Measurements from ENCODE around the gene PDE2A. TPM values are rescaled to one million over a fixed set of nuclear protein-coding genes. Genes with fewer than 3 reads are reported as not detected.

PDE2A gene
- total and polyA plus RNA-seq, 3 donors from 2014 or later, result 14.1 to 20.6 (median 15.2) TPM

DNA sequence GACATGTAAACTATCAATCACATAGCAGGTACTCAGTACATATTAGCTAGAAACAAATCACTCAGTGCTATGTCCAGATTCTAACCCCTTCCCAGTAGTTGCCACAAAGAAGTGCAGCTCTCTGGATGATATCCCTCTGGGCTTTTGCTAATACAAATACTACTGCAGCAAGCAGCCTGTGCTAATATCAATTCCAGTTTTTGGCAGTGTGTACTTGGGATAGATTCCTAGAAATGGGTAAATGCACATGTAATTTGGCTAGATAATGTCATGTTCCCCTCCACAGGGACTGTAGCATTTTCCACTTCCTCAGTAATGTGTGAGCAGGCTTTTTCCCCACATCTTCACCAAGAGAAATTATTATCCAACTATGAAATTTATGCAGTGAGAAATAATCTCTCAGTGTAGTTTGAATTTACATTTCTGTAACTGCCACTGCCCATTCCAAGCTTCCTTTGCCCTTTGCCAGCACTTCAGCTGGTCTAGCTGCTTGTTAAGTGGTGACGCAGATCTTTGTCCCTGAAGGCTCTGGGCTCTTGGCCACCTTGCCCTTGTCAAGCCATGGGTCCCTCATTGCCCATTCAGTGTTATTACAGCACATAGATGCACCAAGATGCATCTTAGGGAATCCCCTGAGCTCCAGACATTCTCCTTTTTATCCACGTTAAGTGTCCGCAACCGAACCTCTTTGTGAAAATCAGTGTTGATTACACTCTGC, 132.8 kb downstream of the PDE2A start:
- Histone ChIP-seq H3K27me3 (no peaks in the 10 kb centered on the region), H3K36me3 (ENCODE audit: low read depth, missing control alignments) (no peaks in the 10 kb centered on the region), H3K9me3 (no peaks in the 10 kb centered on the region), H3K27ac (no peak overlapping the region), H3K4me3 (no peak overlapping the region), H3K4me1 (no peaks in the 10 kb centered on the region)
- 87 to 93% methylated on average over 4 of the region's 4 CpGs for WGBS, 2 donors
- intact Hi-C loops (cut with DNase I; ENCODE audit: low total_unique reads), result no loop called here
- TF ChIP-seq POLR2A (IDR thresholded peaks at IDR 0.05), result no peak
- TF ChIP-seq, protein P1, sequence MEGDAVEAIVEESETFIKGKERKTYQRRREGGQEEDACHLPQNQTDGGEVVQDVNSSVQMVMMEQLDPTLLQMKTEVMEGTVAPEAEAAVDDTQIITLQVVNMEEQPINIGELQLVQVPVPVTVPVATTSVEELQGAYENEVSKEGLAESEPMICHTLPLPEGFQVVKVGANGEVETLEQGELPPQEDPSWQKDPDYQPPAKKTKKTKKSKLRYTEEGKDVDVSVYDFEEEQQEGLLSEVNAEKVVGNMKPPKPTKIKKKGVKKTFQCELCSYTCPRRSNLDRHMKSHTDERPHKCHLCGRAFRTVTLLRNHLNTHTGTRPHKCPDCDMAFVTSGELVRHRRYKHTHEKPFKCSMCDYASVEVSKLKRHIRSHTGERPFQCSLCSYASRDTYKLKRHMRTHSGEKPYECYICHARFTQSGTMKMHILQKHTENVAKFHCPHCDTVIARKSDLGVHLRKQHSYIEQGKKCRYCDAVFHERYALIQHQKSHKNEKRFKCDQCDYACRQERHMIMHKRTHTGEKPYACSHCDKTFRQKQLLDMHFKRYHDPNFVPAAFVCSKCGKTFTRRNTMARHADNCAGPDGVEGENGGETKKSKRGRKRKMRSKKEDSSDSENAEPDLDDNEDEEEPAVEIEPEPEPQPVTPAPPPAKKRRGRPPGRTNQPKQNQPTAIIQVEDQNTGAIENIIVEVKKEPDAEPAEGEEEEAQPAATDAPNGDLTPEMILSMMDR (IDR thresholded peaks at IDR 0.05), result no peak
- no peak for DNase-seq

GRCh38 chr11:72537051-72537450, 137.2 kb downstream of the PDE2A start:
- intact Hi-C loops (cut with DNase I; ENCODE audit: low total_unique reads), result no loop called here
- H3K36me3 ChIP-seq (ENCODE audit: low read depth, missing control alignments), result no peaks in the 10 kb centered on the region
- no peak for TF ChIP-seq POLR2A (IDR thresholded peaks at IDR 0.05)
- TF ChIP-seq, protein P1 (IDR thresholded peaks at IDR 0.05), result no peak
- 83 to 93% methylated on average over 2 of the region's 2 CpGs for WGBS, 2 donors
- H3K4me3 ChIP-seq, result no peak overlapping the region
- H3K27me3 ChIP-seq, result no peaks in the 10 kb centered on the region
- no peaks in the 10 kb centered on the region for H3K4me1 ChIP-seq
- no peak for DNase-seq
- no peak overlapping the region for H3K27ac ChIP-seq
- no peaks in the 10 kb centered on the region for H3K9me3 ChIP-seq

DNA sequence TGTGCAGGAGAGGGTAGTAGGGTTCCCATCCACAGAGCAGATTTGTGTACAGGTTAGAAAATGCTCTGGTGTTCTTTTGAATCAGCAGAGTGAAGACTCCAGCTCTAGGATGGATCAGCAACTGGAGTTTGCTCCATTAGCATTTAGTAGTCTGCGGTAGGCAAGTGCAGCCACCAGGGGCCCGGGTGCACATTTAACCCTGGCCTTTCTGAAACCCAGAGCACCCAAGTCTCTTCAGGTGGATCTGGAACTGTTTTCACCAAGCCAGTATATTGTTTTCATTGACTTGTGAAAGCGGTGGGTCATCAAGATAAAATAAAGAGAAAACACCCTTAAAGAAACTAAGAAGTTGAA, 139.1 kb downstream of the PDE2A start:
- no peak for TF ChIP-seq POLR2A (IDR thresholded peaks at IDR 0.05)
- TF ChIP-seq, protein P1 (IDR thresholded peaks at IDR 0.05), result no peak
- no peaks in the 10 kb centered on the region for H3K36me3 ChIP-seq (ENCODE audit: low read depth, missing control alignments)
- H3K4me3 ChIP-seq, result no peak overlapping the region
- intact Hi-C loops (cut with DNase I; ENCODE audit: low total_unique reads), result no loop called here
- 58 to 62% methylated on average over 3 of the region's 3 CpGs for WGBS, 2 donors
- H3K27ac ChIP-seq, result no peak overlapping the region
- no peaks in the 10 kb centered on the region for H3K4me1 ChIP-seq
- no peak for DNase-seq
- no peaks in the 10 kb centered on the region for H3K27me3 ChIP-seq
- no peaks in the 10 kb centered on the region for H3K9me3 ChIP-seq

GRCh38 chr11:72534371-72535193, 139.6 kb downstream of the PDE2A start:
- WGBS, 2 donors, result 44 to 51% methylated on average over 3 of the region's 3 CpGs
- no peak overlapping the region for H3K27ac ChIP-seq
- no peaks in the 10 kb centered on the region for H3K4me1 ChIP-seq
- TF ChIP-seq, protein P1 (IDR thresholded peaks at IDR 0.05), result no peak
- TF ChIP-seq POLR2A (IDR thresholded peaks at IDR 0.05), result no peak
- no peak overlapping the region for H3K4me3 ChIP-seq
- no peak for DNase-seq
- intact Hi-C loops (cut with DNase I; ENCODE audit: low total_unique reads), result no loop called here
- no peaks in the 10 kb centered on the region for H3K9me3 ChIP-seq
- no peaks in the 10 kb centered on the region for H3K36me3 ChIP-seq (ENCODE audit: low read depth, missing control alignments)
- H3K27me3 ChIP-seq, result no peaks in the 10 kb centered on the region
